ENCODE measurements around the gene SOX5.
"Not testable (repeated sequence)": the region's sequence is repeated elsewhere in the genome, so short reads cannot be mapped to it uniquely, and the experiment has no call there.

The SOX5 gene

DNA sequence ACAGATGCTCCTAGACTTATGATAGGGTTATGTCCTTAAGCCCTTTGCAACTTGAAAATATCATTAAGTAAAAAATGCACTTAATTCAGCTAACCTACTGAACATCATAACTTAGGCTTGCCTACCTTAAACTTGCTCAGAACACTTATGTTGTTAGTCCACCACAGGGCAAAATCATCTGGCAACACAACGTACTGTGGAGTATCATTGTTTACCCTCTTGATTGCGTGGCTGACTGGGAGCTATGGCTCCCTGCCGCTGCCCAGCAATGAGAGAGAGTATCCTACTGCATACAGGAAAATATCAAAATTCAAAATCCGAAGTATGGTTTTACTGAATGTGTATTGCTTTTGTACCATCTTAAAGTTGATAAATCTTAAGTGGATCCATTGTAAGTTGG is 105.5 kb downstream of the SOX5 start:
- Mint-ChIP-seq H3K4me1 (no peaks in the 10 kb centered on the region), H3K9me3 (no peaks in the 10 kb centered on the region), H3K27ac (no peak overlapping the region), H3K4me3 (no peak overlapping the region), H3K36me3 (ENCODE audit: low read depth) (no peaks in the 10 kb centered on the region), H3K27me3 (no peaks in the 10 kb centered on the region)
- DNase-seq (no peak), ATAC-seq (no peak)

DNA sequence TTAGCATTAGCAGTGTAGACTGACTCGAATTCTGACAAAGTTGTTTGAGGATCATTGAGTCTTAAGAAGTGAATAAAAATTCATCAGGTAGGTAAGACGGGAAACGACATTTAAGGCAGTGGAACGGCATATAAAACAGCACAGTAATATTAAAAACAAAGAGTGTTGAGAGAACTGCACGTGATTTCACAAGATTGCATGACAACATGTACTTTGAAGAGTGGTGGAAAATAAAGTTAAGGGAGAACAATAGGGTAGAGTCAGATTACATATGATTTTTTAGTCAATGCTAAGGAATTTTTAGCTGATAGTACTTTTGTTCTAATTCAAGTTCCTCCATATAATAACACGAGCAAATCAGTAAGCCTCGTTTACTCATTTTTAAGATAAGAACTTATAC is 115.4 kb downstream of the SOX5 start:
- ATAC-seq (no peak), DNase-seq (no peak)
- no peak overlapping the region for H3K27ac Mint-ChIP-seq
- H3K27me3 Mint-ChIP-seq, result no peaks in the 10 kb centered on the region
- H3K4me3 Mint-ChIP-seq, result no peak overlapping the region
- no peaks in the 10 kb centered on the region for H3K36me3 Mint-ChIP-seq (ENCODE audit: low read depth)
- H3K4me1 Mint-ChIP-seq, result no peaks in the 10 kb centered on the region
- no peaks in the 10 kb centered on the region for H3K9me3 Mint-ChIP-seq

DNA sequence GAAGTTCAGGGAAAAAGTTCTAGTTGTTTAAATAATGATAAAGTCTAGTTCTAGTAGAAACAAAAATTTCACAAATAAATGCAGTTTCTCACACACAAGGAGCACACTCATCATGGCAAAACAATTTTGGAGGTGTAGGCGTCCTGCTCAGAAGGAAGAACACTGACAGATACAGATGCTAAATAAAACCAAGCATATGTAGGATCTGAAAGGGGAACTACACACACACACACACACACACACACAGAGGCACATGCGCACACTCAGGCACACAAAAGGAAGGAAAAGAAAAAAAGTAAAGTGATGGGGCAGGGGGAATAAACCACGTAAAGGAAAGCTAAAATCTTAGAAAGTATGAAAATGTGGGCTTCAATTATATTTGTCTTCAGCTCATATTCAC is 117.7 kb downstream of the SOX5 start:
- H3K9me3 Mint-ChIP-seq, result no peaks in the 10 kb centered on the region
- no peaks in the 10 kb centered on the region for H3K36me3 Mint-ChIP-seq (ENCODE audit: low read depth)
- no peak overlapping the region for H3K4me3 Mint-ChIP-seq
- DNase-seq (no peak), ATAC-seq (no peak)
- no peaks in the 10 kb centered on the region for H3K27me3 Mint-ChIP-seq
- H3K4me1 Mint-ChIP-seq, result no peaks in the 10 kb centered on the region
- no peak overlapping the region for H3K27ac Mint-ChIP-seq

DNA sequence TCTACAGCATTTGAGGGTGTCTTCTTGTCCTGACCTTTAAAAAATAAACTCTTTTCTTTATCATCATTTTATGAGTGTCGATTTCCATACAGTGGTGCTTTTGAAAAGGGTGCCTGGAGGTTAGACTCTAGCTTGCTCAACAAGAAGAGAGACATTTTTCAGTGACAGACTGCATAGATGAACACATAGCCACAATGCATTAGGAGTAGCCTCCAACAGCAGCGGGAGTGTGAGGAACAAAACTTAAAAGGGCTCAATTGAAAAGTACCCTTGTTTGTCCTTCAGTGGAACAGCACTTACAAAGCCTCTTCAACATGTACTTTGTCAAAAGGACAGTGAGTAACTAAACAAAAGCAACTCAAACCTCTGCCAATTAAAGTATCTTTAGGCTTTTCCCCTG is 119.3 kb downstream of the SOX5 start:
- ATAC-seq (no peak), DNase-seq (no peak)
- no peaks in the 10 kb centered on the region for H3K9me3 Mint-ChIP-seq
- H3K36me3 Mint-ChIP-seq (ENCODE audit: low read depth), result no peaks in the 10 kb centered on the region
- H3K4me3 Mint-ChIP-seq, result no peak overlapping the region
- no peak overlapping the region for H3K27ac Mint-ChIP-seq
- no peaks in the 10 kb centered on the region for H3K4me1 Mint-ChIP-seq
- H3K27me3 Mint-ChIP-seq, result no peaks in the 10 kb centered on the region

DNA sequence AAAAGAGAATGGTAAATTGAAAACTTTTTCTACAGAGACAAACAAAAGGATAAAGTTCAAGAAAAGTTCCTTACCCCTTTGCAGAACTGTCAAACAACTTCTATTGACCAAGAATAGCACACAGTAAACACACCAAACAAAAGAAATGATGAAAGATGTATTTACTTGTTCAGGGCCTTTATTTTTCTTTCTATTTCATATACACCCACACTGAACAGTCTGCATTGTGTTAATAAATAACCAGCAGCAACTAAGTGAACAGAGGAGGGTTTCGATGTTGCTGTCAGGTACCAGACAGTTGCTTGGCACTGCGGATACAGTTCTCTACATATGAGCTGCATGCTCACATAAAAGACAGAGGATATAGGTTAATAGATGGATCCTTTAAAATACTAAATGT is 122.1 kb downstream of the SOX5 start:
- no peak overlapping the region for H3K27ac Mint-ChIP-seq
- no peaks in the 10 kb centered on the region for H3K36me3 Mint-ChIP-seq (ENCODE audit: low read depth)
- ATAC-seq, result no peak
- H3K9me3 Mint-ChIP-seq, result peaks cover 5% of the 10 kb centered on the region
- no peaks in the 10 kb centered on the region for H3K27me3 Mint-ChIP-seq
- H3K4me3 Mint-ChIP-seq, result no peak overlapping the region
- no peak for DNase-seq
- no peaks in the 10 kb centered on the region for H3K4me1 Mint-ChIP-seq

DNA sequence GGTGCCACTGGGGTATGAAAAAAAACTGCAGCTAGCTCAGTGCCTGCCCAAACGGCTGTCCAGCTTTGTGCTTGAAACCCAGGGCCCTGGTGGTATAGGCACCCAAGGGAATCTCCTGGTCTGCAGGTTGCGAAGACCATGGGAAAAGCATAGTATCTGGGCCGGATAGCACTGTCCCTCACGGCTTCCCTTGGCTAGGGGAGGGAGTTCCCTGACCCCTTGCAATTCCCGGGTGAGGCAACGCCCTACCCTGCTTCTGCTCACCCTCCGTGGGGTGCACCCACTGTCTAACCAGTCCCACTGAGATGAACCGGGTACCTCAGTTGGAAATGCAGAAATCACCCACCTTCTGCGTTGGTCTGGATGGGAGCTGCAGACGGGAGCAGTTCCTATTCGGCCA is 124.3 kb downstream of the SOX5 start:
- not testable (repeated sequence) for H3K4me1 Mint-ChIP-seq

DNA sequence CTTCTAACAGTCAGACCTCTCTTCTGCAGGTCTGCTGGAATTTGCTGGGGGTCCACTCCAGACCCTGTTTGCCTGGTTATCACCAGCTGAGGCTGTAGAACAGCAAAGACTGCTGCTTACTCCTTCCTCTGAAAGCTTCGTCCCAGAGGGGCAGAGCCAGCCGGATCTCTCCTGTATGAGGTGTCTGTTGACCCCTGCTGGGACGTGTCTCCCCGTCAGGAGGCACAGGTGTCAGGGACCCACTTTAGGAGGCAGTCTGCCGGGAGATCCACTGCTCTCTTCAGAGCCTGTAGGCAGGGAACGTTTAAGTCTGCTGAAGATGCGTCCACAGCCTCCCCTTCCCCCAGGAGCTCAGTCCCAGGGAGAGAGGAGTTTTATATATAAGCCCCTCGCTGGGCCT is 125.1 kb downstream of the SOX5 start:
- peaks cover 5% of the 10 kb centered on the region for H3K9me3 Mint-ChIP-seq
- DNase-seq (no peak), ATAC-seq (no peak)
- no peaks in the 10 kb centered on the region for H3K4me1 Mint-ChIP-seq
- H3K36me3 Mint-ChIP-seq (ENCODE audit: low read depth), result no peaks in the 10 kb centered on the region
- H3K4me3 Mint-ChIP-seq, result no peak overlapping the region
- H3K27ac Mint-ChIP-seq, result no peak overlapping the region
- no peaks in the 10 kb centered on the region for H3K27me3 Mint-ChIP-seq

More for the DNA sequence above, 124.3 kb downstream of the SOX5 start:
- H3K9me3 Mint-ChIP-seq; DNase-seq; H3K36me3 Mint-ChIP-seq (ENCODE audit: low read depth); H3K4me3 Mint-ChIP-seq; H3K27me3 Mint-ChIP-seq; H3K27ac Mint-ChIP-seq; ATAC-seq: not testable (repeated sequence)

DNA sequence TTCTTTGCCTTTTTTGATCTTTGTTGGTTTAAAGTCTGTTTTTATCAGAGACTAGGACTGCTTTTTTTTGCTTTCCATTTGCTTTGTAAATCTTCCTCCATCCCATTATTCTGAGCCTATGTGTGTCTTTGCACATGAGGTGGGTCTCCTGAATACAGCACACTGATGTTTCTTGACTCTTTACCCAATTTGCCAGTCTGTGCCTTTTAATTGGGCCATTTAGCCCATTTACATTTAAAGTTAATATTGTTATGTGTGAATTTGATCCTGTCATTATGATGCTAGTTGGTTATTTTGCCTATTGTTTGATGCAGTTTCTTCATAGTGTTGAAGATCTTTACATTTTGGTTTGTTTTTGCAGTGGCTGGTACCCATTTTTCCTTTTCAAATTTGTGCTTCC is 126.6 kb downstream of the SOX5 start:
- H3K27ac Mint-ChIP-seq; H3K9me3 Mint-ChIP-seq; ATAC-seq; H3K4me1 Mint-ChIP-seq; H3K36me3 Mint-ChIP-seq (ENCODE audit: low read depth); DNase-seq; H3K4me3 Mint-ChIP-seq; H3K27me3 Mint-ChIP-seq: not testable (repeated sequence)

DNA sequence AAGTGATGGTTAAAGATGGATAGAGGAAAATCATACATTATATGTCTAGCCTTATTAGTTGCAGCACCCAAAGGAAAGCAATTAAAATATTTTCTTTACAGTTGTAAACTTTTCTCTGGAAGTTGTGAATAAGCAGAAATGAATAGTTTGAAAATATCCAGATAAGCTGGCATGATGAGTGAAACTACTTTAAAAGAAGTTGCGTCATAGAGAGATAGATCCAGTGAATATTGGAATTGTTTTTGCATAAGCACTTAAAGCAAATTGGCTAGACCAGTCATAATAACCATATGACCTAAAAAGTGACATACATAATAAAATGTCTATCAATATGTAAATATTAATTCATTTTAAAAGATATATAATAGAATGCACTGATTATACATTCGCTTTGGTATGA is 132.1 kb downstream of the SOX5 start:
- ATAC-seq (no peak), DNase-seq (no peak)
- Mint-ChIP-seq H3K36me3 (ENCODE audit: low read depth) (no peaks in the 10 kb centered on the region), H3K27ac (no peak overlapping the region), H3K4me1 (no peaks in the 10 kb centered on the region), H3K9me3 (no peaks in the 10 kb centered on the region), H3K4me3 (no peak overlapping the region), H3K27me3 (no peaks in the 10 kb centered on the region)

DNA sequence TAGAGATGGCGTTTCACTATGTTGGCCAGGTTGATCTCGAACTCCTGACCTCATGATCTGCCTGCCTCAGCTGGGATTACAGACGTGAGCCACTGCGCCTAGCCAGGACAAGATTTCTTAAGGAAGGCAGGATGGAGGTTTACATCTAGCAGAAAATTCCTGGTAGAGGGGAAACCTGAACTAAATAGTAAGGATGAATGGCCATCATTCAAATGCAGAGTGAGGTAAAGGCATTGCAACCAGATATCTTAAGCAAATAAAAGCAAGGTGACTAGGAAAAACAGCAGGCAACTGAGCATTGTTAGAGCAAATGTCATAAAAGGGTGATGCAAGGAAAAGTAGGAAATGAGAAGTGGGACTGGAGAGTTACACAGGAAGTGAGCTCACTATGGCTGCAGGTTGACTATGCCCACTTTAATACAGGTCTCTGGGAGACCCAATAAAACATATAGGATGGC is 133.0 kb downstream of the SOX5 start:
- no peaks in the 10 kb centered on the region for H3K36me3 Mint-ChIP-seq (ENCODE audit: low read depth)
- no peaks in the 10 kb centered on the region for H3K4me1 Mint-ChIP-seq
- no peaks in the 10 kb centered on the region for H3K27me3 Mint-ChIP-seq
- H3K9me3 Mint-ChIP-seq, result no peaks in the 10 kb centered on the region
- H3K27ac Mint-ChIP-seq, result no peak overlapping the region
- H3K4me3 Mint-ChIP-seq, result no peak overlapping the region
- ATAC-seq (no peak), DNase-seq (no peak)

DNA sequence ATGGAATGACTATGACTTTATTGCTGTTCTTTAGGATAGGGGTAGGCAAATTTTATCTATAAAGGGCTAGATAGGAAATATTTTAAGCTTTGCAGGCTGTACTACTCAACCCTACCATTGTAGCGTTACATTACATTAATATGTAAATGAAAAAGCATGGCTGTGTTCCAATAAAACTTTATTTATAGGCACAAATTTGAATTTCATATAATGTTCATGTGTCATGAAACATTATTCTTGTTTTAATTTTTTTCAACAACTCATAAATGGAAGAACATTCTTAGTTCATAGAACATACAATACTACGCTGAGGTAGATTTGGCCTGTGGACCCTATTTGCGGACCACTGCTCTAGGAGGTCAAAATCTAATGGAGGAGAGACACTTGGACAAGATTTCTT is 133.7 kb downstream of the SOX5 start:
- ATAC-seq (no peak), DNase-seq (no peak)
- no peaks in the 10 kb centered on the region for H3K27me3 Mint-ChIP-seq
- no peak overlapping the region for H3K27ac Mint-ChIP-seq
- H3K4me3 Mint-ChIP-seq, result no peak overlapping the region
- no peaks in the 10 kb centered on the region for H3K4me1 Mint-ChIP-seq
- H3K36me3 Mint-ChIP-seq (ENCODE audit: low read depth), result no peaks in the 10 kb centered on the region
- H3K9me3 Mint-ChIP-seq, result no peaks in the 10 kb centered on the region

DNA sequence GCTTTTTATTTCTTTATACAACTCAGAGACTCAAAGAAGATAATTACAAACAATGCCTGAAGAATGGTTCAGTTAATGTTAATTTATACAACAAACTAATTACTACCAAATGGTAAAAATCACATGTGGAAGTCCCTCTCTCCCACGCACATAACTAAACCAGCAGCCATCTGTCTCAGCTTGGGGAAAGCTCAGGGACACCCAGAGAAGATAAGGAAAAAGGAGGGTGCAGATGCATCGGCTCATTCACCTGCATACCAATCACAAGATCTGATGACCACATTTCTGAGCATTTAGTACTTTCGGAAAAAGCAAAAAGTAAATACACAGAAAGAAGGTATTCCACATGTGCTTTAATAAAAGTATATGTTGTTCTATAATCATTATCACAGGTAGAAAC is 136.3 kb downstream of the SOX5 start:
- Mint-ChIP-seq H3K27me3 (no peaks in the 10 kb centered on the region), H3K9me3 (no peaks in the 10 kb centered on the region), H3K4me1 (no peaks in the 10 kb centered on the region), H3K36me3 (ENCODE audit: low read depth) (no peaks in the 10 kb centered on the region), H3K27ac (no peak overlapping the region), H3K4me3 (no peak overlapping the region)
- ATAC-seq, result no peak
- no peak for DNase-seq

DNA sequence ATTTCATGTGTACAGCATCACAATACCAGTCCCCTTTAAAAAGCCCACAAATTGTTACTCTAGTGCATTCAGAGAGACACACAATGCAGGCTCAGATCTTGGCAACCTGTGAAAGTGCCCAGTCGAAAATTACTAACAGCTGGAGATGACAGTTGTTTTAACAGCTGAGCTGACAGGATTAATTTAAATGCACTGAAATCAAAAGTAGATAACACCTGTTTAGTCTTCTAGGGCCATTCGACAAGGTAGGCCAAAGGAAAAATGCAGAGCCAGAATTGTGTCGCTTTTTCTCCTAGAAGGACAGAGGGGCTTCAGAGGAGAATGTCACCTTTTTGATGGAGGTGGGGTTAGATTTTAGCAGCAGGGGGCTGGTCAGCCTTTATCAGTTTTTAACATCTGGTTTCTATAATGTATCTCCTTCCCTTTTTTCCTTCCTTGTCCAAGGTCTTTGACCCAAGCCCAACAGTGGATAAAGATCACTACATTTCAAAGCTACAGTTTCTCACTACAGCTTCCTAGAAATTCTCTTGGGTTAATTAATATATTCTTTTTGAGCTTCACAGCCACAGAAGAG is 139.1 kb downstream of the SOX5 start:
- DNase-seq (no peak), ATAC-seq (no peak)
- H3K4me1 Mint-ChIP-seq, result no peaks in the 10 kb centered on the region
- H3K36me3 Mint-ChIP-seq (ENCODE audit: low read depth), result no peaks in the 10 kb centered on the region
- no peak overlapping the region for H3K4me3 Mint-ChIP-seq
- H3K27ac Mint-ChIP-seq, result no peak overlapping the region
- no peaks in the 10 kb centered on the region for H3K27me3 Mint-ChIP-seq
- peaks cover 3% of the 10 kb centered on the region for H3K9me3 Mint-ChIP-seq

DNA sequence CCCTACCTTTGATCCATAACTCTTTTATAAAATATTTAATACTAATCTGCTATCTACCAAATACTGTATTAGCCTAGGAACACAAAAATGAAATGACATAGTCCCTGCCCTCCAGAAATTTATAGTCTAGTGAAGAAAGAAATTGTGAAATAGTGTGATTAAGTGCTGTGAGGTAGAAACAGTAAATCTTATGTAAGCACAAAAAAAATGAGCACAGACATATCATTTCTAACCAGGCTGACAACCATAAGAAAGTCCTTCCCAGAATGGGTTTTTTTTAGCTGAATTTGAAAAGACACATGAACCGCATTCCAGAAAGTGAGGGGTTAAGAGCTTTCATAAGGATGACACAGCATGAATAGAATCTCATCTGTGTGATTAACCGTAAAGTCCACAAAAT is 145.9 kb downstream of the SOX5 start:
- Mint-ChIP-seq H3K9me3 (peaks cover 3% of the 10 kb centered on the region), H3K4me1 (no peaks in the 10 kb centered on the region), H3K4me3 (no peak overlapping the region), H3K27me3 (no peaks in the 10 kb centered on the region), H3K27ac (no peak overlapping the region), H3K36me3 (ENCODE audit: low read depth) (no peaks in the 10 kb centered on the region)
- no peak for ATAC-seq
- DNase-seq, result no peak

DNA sequence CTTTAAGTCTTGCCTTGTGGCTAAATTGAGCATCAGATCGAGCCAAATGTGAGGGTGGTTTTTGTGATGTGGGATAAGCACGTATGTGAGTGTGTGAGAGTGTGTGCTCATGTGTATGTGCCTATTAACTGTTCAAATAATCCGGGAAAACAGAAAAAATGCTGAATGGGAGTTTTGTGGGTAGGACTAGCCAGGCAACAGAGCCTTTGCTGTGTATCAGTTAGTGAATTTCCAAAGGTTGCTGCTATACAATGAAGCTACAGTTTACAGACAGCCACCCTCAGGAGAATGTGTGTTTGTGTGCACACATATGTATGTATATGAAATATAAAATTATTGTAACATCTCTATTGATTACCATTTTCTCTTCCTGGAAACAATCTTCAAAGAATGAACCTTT is 154.0 kb downstream of the SOX5 start:
- H3K36me3 Mint-ChIP-seq (ENCODE audit: low read depth), result no peaks in the 10 kb centered on the region

DNA sequence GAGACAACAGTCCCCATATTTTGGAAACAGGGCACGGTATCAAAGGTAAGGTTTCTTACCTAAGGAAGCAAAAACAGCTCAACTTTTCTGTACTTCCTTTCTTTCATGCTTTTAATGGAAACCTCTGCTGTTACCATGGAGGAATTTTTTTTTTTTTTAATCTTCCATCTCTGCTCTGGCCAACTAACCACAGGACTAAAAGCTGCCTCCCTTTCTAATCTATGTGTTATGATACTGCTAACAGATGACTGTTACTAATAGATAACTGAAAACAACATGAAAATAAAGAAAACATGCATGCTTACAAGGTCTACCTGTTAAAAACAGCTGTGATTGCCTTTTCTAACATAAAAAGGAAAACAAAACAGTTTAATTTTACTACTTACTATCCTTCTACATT is 168.4 kb downstream of the SOX5 start:
- Mint-ChIP-seq H3K27me3 (no peaks in the 10 kb centered on the region), H3K9me3 (no peaks in the 10 kb centered on the region), H3K4me1 (no peaks in the 10 kb centered on the region), H3K36me3 (ENCODE audit: low read depth) (no peaks in the 10 kb centered on the region), H3K27ac (no peak overlapping the region), H3K4me3 (no peak overlapping the region)
- DNase-seq (no peak), ATAC-seq (no peak)

More for the DNA sequence above, 154.0 kb downstream of the SOX5 start:
- DNase-seq, result no peak
- H3K27me3 Mint-ChIP-seq, result no peaks in the 10 kb centered on the region
- no peaks in the 10 kb centered on the region for H3K9me3 Mint-ChIP-seq
- no peak overlapping the region for H3K4me3 Mint-ChIP-seq
- no peak overlapping the region for H3K27ac Mint-ChIP-seq
- no peaks in the 10 kb centered on the region for H3K4me1 Mint-ChIP-seq
- ATAC-seq, result no peak
